Amygdala (tissue), 56 donors: Measurements from ENCODE around the gene FERMT1.

ENCODE experiments used
- DNase-seq, 56 donors: peaks; one replicate each; lab custom pipeline; 2025; lab: John Stamatoyannopoulos, UW

Gene FERMT1

GRCh38 chr20:6122873-6123648, at the start of gene FERMT1:
Gene FERMT1, minus strand, starts transcription at chr20:6123030. Its CDS starts 3,476 bp downstream, at chr20:6119554.
- DNase-seq: peak in 16 of 56 donors; percentile 3 to 43 (median 22)

DNA sequence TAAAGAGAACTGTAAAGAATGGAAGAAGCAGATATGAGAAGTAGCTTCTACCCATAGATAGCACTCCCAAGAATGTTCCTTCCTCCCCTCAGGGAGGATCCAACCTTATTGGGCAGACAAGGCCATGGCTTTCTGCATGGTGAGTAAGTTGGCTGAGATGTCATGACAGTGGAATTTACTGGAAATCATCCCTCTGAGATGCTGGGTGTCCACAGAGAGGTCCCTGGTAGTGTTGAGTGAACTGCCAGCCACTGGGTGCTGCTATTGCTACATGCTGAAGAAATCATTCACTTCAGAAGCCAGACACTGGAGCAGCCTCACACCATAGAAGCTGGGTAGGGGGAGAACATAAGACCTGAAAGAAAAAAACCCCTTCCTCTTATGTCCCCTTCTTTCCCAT, 46.4 kb upstream of the FERMT1 start:
- no peak for DNase-seq

DNA sequence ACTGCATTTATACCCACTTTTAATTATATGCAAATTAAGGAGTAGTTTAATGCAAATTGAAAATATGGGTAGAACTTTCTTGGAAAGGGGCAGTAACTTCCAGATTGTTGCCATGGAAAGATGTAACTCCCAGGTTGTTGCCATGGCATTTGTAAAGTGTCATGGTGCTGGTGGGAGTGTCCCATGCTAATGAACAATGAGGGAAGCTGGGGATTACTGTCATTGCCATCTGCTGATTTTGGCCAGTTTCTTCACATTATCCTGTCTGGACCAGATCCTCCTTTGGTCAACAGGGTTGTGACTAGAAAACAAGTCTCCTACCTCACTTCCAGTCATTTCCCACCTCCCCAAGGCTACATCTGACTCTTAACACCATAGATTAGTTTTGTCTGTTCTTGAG, 45.4 kb upstream of the FERMT1 start:
- DNase-seq: no peak

DNA sequence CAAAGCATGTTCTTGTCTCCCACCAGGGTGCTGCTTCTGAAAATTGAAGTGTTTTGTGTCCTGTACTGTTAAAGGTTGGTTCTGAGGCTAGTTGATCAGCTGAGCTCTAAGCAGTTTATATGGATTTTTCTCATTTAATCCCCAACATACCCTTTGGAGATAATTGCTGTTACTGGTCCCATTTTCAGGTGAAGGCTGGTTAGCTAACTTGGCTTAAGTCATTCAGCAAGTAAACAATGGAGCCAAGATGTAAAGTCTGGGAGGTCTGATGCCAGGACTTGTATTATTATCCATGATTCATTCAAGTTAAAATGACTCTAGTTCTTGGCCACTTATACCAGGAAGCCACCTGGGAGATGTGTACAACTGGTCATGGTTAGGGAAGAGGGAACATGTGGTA, 42.5 kb upstream of the FERMT1 start:
- DNase-seq: no peak

DNA sequence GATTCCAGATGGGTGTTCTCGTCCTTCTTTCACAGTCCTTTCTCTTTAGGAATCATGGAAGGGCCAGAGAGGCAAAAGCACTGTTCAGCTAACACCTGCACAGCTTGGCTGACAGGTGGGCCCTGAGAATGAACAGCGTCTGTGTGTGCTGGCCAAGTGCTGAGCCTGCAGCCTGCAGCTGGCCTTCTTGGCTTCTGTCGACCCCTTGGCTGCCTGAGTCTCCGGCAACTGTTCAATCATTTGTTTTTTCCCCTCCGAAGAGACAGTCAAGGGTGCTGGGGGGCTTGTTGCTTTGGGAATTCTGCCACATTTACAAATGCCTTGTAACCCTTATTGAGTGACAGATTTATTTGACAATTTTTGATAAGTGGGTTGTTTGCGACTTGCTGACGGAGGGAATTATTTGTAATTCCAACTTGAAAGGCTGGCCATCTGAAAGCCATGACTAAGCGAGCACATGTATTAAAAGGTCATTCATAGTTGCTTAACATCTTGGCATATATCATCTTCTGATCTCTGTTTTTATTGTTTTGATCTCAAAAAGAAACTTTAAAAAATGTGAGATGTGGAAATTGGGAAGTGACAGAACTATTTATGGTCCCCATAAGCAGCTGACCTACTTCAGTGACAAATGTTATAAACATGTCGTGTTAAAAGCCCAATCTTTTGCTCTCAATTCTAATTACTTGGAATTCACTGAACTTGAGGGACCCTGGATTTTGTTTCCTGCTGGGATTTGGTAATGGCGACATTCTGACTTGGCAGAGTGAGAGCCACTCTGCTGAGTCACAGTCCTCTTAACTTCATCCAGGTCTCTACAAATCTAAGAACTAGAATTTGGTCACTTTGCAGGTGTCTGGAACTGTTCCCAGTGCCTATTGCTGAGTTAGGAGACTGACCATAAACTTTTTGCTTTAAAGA, 41.9 kb upstream of the FERMT1 start:
- DNase-seq: peak in 5 of 56 donors; percentile 1 to 10 (median 7)

GRCh38 chr20:6160736-6161135, 37.9 kb upstream of the FERMT1 start:
- DNase-seq: no peak

DNA sequence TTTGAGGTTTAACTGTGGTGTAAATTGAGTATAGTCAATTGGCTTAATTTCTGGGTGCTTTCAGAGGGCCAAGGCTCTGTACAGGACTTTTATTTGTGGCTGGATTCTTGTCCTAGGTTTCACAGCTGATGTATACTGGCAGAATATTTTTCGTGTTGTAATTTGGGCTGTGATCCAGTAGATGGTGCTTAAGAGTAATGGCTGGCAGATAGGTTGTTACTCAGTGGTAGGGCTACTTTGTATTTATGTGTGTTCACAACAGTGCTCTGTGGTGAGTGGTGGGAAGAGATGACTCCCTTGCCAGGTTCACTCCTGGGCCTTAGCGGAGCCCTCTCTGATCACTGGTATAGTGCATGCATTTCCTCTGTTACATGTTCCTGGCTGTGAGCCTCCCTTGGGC, 34.5 kb upstream of the FERMT1 start:
- no peak for DNase-seq

- DNase-seq: no peak
These were observed 29.9 kb upstream of the FERMT1 start for GRCh38 chr20:6152777-6153176.

DNA sequence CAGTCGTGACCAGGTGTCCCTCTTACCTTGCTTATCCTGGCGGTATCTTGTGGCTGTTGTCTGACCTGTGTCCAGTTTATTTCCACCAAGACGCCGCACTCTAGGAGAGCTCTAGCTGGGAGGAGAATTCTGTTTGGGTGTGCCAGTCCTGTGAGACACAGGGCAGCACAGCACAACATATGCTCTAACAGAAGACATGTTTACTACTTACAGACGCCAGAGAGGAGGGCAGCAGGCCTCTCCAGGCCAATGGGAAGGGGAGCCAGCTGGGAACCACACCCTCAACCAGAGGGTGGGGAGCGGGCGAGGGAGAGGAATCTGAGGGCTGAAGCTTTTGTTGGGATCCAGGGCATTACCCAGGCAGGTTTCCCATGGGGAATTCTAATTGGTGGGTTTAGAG, 25.2 kb upstream of the FERMT1 start:
- no peak for DNase-seq

GRCh38 chr20:6142348-6142993, 19.6 kb upstream of the FERMT1 start:
- peak in 24 of 56 donors; percentile 2 to 75 (median 22) for DNase-seq

DNA sequence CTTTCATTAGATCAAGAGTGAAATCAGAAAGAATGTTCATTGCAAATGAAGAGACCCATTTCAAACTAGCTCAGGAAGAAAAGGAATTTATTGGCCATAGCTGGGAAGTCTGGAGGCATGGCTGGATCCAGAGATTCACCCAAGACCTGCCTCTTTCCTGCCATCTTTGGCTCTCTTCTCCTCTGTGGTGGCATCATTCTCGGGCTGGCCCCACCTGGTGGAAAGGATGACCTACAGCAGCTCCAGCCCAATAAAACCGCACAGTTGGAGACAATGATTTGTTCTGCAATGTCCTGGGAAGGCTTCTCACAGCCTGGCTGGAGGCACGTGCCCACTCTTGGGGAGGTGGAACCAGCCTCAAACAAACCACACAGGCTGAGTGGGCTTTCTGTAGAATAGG, 18.1 kb upstream of the FERMT1 start:
- DNase-seq: no peak

DNA sequence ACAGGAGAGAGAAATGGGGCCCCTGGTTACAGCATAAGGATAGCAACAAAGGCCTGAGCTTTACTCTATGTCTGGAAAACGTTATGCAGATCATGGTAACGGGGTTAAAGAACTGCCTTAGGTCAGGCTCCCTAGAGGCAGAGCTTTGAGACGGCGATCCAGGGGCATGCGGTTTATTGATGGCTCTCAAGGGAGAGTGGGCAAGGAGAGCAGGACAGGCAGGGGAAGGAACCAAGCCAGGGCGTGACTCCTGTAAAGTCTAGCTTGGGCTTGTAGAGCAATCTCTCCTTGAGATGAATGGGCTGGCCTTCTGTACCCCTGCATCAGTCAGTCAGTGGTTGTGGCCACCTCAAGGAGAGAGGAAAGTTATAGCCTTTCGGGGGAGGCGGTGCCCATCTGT, 12.5 kb upstream of the FERMT1 start:
- DNase-seq: no peak

GRCh38 chr20:6134592-6134991, 11.8 kb upstream of the FERMT1 start:
- DNase-seq: no peak

GRCh38 chr20:6130045-6130444, 7.2 kb upstream of the FERMT1 start:
- no peak for DNase-seq

GRCh38 chr20:6127825-6128224, 5.0 kb upstream of the FERMT1 start:
- DNase-seq: no peak

- DNase-seq: no peak
These were observed 4.0 kb upstream of the FERMT1 start for GRCh38 chr20:6126846-6127245.

DNA sequence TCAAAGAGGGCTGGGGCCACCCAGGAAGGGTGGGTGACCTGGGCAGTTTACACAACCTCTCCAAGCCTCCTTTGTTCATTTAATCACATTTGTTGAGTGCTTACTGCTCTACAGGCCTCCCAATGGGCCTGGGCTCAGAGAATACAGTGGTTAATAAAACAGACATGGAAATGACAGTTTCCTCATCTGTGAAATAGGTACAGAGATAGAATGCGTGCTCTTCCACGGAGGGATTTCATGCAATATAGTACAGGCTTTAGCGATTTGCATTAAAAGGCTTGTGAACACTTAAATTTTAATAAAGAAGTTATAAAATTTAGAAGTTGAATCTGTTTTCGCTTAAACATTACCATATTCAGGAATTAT, 802 bp upstream of the FERMT1 start:
- DNase-seq: no peak

GRCh38 chr20:6122111-6122872, 538 bp downstream of the FERMT1 start:
- DNase-seq: peak in 1 of 56 donors; percentile 3

DNA sequence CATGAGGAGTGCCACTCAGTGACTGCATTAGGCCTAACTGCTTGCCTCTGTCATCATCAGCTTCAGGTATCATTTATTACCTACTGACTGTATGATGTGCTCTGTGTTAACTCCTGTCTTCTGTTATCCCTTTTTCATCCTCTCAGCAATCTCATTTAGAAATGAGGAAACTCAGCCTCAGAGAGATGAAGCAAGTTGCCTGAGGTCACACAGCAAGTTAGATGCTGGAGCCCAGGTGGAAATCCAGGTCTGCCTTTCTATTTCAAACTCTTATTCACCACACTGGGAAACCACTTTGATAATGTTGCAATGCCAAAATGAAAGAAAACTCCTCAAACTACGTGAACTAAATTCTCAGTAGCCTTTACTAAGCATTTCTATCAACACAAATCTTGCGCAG, 1.3 kb downstream of the FERMT1 start:
- no peak for DNase-seq

DNA sequence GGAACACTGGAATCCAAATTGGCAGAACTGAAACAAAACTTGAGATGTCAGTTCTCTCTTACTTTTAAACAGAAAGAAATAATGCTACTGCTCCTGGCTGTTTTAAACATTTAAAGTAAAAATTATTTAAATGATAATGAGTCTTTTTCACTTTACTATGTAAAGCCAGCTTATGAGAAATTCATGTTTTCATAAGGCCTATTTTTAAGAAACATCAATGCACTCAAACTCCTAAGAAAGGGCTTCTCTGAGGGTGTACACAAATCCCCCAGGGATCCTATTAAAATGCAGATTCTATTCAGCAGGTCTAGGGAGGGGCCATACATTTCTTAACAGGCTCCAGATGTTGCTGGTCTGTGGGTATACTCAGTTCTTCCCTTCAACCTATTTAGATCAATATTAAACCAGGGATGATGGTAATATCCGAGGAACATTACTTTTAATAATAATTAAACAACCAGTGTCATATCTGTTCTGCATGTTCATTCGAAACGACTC, 2.3 kb downstream of the FERMT1 start:
- DNase-seq: no peak
